Left kidney (tissue), 2 donors: ENCODE results near the gene UBXN6. TPM values are rescaled to one million over a fixed set of nuclear protein-coding genes. Genes with fewer than 3 reads are reported as not detected.

Experiments
- DNase-seq: peaks from one replicate; pipeline ENCODE4 v3.0.0-alpha.2; 2013
- polyA plus RNA-seq: library from polyadenylated mRNA; unstranded; fragments of 120-200 nt; gene quantifications from one replicate; pipeline ENCODE4 v1.2.1, GENCODE V29; 2013; ENCODE audit not compliant: insufficient read length

Gene UBXN6
- polyA plus RNA-seq, 1 donor, result 90.3 TPM

DNA sequence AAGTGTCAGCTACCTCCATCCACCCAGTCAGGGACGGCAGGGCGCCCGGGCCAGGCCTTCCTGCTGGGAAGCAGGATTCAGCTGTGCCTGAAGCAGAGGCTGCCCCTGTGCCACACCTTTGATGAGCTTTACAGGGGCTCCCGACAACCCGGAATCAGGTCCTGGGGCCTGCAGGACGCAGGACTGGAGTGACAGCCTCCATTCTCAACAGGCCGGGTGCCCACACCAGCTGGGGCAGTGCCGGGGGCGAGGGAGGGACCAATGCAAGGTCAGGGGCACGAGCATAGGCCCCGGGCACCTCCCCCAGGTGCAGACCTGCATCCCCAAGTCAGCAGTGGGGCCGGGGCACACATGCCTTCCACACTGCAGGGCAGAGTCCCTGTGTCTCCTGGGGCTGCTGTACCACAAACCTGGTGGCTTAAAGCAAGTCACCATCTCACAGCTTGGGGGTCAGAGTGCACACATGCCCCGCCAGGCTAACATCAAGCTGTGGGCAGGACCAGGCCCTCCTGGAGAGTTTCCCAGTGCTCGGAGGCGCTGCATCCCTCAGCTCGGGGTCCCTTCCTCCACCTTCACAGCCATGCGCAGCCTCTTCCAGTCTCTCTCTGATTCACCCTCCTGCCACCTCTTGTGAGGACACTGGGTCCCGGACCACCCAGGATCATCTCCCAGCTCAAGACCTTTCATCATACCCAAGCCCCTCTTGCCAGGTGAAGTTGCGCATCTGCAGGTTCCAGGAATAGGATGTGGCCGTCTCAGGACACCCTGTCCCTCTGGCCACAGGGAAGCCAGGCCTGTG is 13.4 kb downstream of the UBXN6 start:
- no peak for DNase-seq

DNA sequence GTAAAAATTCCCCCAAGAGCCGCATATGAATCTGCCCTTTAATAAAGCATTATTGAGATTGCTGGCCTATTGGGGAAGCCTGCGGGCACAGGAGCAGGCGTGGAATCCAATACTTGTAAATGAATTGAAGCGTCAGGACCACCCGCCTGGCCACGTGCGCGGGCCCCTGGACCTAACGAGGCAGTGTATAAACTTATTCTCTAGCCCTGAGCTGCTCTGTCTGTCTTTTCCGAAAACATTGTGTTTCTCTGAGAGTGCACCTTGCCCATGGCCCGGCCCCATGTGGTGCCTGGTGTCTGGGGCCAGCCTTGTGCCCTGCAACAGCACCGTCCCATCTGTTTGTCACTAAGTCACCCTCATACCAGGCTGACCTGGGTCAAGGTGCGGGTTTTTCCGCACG is 14.4 kb downstream of the UBXN6 start:
- no peak for DNase-seq

DNA sequence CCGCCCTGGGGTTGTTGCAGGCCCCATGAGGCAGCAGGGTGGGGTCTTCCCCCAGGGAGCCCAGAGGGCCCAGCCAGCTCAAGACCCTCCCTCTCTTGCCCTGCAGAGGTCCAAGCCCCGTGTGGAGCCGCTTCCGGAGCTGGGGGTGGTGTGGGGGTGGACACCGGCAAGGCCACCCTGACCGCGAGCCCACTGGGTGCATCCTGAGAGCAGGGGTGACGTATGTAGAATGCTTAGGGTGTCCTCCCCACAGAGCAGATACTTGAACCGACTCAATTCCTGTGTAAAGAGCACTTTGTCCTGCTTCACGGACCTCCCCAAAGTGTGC is 14.8 kb downstream of the UBXN6 start:
- no peak for DNase-seq

DNA sequence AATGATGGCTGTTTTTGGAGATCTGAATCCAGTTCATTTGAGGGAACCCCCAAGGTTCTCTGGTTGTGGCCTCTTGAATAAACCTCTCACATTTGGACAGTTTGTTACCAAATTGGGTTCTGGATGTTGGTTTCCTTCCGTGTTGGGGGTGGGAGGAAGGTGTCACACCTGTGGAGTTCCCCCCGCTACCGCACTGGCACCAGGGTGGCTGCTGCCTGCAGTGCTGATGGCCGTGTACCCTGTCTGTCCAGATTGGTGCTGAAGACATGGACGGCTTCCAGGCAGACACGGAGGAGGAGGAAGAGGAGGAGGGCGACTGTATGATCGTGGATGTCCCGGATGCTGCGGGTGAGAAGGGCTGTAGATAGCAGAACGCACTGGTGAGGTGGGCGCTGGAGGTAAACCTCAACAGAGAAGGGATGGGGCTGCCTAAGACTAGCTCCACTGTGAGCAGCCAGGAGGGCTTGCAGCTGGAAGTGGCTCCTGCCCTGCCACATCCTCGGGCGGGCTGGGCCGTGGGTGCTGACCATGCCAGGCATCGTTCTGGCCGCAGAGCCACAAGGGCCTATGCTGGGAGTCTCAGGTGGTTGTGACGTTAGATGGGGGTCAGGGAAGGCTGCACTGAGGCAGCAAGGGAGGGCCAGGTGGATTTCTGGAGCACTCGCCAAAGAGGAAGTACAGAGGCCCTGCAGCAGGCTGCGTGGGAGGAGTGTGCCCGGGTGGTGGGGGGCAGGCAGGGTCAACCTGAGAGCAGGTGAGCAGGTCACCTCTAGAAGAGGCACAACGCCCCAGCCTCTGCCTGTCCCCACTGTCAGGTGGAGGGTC is 15.4 kb downstream of the UBXN6 start:
- DNase-seq, result no peak

DNA sequence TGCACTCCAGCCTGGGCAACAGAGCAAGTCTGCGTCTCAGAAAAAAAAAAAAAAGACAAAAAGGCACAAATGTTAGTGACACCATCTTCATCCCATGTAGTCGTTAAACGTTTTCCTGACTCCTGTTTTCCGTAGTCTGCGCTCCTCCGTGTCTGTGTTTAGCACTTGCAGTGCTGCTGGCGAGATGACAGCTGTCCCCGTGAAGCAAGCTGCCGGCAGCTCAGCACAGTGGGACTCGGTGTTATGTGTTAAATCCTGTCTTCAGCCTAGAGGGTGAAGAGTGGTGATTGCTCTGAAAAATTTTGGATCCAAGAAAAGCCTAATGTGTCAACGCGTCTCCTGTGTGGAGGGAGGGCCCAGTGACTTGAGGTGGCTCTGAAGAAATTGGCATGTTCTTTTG is 18.4 kb downstream of the UBXN6 start:
- no peak for DNase-seq

DNA sequence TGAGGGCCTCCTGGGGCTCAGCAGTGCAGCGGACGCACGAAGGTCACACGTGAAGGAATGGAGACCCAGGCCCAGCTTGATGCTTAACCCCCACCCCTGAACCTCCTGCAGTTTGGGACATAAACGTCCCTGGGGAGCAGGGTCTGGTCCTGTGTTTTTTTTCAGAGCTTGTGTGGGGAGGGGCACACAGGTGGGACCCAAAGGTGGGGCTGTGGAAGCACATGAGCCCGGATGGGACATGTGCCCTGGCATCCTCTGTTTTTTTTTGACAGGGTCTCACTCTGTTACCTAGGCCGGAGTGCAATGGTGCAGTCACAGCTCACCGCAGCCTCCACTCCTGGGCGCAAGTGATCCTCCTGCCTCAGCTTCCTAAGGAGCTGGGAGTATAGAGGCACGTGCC is 20.5 kb downstream of the UBXN6 start:
- DNase-seq, result no peak

DNA sequence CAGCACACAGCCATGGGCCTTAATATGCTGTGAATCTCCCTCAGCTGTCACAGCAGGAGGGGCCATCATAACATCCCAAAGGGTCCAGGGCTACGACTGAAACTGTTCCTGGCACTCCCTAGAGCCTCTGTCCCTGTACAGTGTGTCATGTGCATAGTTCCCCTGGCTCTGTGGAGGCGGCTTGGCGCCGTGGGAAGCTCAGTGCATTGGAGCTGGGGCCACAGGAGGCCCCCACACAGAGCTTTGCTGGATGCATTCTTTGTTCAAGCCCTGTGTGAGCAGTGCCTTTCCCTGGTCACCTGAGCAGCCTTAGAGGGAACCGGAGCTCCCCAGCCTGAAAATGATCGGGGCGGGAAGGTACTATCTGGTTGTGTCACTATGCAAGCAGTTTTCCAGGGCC is 21.4 kb downstream of the UBXN6 start:
- DNase-seq, result no peak

DNA sequence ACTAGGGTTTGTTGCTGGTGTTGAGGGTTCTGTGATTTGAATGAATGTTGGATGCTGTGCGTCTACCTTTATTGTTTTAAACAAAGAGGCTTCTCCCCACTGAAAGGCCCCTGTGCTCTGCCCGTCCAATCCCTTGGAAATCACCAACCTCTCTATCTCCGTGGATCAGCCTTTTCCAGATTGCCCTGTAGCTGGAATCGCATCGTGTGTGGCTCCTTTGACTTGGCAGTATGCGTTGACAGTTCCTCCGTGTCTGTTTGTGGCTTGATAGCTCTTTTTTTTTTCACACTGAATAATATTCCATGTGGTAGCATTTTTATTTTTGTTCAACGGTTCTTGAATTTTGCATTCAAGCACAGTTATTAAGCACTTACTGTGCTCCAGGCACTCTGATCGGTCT is 23.2 kb downstream of the UBXN6 start:
- DNase-seq, result no peak

DNA sequence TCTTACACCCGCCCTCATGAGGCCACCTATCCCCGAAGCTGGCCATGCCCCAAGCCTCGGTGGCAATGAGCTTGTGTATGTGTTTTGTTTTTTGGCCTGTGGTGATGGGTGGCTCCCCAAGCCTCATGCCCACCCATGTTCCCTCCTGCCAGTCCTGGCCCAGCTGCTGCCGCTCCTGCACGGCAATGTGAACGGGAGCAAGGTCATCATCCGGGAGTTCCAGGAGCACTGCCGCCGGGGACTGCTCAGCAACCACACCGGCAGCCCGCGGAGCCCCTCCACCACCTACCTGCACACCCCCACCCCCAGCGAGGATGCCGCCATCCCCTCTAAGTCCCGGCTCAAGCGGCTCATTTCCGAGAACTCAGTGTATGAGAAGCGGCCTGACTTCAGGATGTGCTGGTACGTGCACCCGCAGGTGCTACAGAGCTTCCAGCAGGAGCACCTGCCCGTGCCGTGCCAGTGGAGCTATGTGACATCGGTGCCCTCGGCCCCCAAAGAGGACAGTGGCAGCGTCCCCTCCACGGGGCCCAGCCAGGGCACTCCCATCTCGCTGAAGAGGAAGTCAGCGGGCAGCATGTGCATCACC is 24.6 kb downstream of the UBXN6 start:
- DNase-seq, result no peak

DNA sequence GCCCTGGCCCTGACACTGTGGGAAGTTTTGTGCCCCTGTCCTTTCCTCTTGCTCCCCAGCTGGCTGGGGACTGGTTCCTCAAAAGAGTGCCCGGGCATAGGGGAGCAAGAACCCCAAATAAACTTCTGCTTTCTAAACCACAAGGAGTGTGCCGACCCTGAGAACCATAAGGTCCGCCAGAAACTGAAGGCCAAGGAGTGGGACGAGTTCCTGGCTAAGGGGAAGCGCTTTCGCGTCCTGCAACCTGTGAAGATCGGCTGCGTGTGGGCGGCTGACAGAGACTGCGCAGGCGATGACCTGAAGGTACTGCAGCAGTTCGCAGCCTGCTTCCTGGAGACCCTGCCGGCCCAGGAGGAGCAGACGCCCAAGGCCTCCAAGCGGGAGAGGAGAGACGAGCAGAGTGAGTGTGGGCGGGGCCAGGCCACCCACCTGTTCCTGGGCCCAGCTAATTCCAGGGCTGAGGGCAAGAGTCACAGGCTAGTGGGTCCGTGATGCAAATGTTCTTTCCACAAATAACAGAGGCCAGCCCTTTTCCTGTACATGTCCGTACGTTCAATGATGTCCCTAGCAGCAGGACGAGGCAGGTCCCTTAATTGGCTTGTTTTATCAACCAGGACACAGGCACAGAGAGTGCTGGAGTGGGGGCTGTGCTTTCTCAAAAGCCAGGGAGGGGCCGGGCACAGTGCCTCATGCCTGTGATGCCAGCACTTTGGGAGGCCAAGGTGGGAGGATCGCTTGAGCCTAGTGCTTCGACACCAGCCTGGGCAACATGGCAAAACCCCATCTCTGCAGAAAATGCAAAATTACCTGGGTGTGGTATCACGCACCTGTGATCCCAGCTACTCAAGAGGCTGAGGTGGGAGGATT is 25.6 kb downstream of the UBXN6 start:
- no peak for DNase-seq

DNA sequence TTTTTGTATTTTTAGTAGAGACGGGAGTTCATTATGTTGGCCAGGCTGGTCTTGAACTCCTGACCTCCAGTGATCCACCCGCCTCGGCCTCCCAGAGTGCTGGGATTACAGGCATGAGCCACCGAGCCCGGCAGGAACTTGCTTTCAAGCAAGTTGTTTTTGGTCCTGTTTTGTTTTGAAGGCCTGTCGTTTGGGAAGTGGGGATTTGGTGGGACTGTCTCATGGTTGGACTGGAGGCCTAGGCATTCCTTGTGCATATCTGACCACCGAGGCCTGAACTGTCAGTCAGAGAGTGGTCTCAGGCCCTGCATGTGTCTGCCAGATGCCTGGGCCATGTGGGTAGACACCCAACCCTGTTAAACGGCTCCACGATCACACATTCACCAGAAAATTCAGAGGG is 26.3 kb downstream of the UBXN6 start:
- DNase-seq, result no peak

DNA sequence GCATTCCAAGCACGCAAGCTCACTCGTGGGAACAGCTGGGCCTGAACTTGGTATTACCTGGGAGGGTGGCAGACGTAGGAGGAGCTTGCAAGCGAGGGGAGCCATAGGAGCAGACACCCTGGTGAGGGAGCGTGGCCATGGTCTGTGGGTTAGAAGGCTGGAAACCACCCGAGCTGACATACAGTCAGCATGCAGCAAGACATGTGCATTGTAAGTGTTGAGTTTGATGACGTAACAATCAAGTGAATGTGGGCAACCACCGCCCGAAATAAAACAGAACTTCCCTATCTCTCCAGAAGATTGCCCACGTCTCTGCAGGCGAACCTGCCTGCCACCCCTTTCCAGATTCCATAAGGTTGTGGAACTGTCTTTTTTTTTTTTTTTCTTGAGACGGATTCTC is 26.8 kb downstream of the UBXN6 start:
- DNase-seq, result no peak

DNA sequence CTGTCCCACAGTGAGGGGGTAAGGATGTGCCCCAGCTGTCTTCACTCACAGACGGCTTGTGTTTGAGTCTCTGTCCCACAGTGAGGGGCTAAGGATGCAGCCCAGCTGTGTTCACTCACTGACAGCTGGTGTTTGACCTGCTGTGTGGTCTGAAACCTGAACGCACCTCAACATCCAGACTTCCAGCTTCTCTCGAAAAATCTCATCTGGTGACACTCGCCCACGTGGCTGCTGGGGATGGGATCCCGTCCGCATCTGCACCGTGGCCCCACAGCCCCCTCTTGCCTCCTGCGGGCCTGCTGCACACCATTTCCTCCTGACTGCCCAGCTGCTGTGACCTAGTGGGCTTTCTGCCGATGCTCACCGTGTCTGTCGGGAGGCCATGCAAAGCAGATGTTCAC is 27.8 kb downstream of the UBXN6 start:
- DNase-seq, result peak; percentile 56

DNA sequence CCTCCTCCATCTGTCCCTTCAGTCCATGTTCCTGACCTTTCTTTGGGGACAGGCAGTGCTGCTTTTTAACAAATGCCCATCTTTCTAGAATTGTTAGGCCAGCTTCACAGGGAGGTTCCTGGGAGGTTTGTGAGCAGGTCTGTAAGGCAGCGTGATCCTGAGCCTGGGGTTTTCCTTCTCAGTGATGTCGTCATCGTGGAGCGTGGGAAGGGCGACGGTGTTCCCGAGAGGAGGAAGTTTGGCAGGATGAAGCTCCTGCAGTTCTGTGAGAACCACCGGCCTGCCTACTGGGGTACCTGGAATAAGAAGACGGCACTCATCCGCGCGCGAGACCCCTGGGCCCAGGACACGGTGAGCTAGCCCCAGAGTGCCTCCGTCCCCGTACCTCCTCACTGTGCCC is 28.3 kb downstream of the UBXN6 start:
- DNase-seq, result no peak

DNA sequence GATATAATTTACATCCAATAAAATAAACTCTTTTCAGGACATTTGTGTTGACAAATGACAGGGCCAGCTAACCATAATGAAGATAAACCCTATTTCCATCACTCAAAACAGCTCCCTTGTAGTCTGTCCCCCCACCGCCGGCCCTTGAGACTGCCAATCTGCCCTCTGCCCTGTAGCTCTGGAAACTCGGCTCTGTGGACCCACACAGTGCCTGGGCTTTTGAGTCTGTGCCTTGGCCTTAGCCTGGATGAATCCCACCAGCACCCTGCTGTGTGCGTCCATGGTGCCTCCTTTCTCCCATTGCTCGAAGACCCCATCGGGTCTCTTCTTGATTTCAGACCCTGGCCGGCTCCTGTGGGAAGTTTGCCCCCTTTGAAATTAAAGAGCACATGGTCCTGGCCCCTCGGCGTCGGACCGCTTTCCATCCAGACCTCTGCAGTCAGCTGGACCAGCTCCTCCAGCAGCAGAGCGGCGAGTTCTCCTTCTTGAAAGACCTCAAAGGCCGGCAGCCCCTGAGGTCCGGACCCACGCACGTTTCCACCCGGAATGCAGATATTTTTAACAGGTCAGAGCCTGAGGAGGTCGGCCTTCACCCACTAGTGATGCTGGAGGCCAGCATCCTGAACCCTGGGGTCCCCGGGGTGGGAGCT is 29.1 kb downstream of the UBXN6 start:
- no peak for DNase-seq

DNA sequence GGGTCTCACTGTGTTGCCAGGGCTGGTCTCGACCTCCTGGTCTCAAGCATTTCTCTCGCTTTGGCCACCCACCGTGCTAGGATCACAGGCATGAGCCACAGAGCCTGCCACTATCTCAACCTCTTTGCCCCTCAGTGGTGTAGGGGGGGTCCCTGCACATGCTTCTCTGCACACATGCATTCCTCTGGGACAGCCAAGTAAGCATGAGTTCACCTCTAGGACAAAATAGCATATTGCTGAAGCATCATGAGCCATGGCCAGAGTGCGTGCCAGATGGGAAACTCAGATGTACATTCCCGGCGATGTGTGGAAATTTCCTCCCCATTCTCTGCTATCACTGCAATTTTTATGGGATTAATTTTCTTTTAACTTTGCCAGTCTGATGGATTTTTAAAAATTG is 32.1 kb downstream of the UBXN6 start:
- DNase-seq, result no peak

DNA sequence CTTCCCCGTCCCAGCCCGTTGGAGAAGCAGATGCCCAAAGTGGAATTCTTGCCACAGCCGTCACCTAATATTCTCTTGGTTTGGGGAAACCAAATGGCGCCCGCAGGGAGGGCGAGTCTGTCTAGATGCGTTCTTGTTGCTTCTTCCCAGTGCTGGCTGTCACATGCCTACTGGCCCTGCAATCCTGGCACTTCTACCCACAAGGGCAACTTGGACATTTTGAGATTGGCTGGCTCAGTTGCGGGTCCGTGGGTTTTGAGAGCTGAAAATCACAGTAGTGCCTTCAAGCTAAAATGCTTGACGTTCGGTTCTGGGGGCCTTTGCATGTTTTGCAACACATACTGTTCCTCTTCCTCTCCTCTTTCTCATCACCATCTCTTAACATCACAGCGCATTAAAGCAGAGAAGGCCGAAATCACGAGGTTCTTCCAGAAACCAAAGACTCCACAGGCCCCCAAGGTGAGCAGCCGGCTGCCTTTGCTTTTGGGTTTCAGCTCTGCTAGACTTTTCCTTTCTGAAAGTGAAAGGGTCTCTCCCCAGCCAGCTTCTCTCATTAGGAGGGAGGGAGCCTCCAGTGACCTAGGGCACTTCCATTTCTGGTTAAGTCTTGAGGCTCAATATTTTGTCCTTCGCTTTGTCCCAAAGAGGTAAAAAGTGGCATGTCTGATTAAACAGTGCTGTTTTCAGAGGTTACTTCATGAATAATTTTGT is 34.0 kb downstream of the UBXN6 start:
- DNase-seq, result no peak

DNA sequence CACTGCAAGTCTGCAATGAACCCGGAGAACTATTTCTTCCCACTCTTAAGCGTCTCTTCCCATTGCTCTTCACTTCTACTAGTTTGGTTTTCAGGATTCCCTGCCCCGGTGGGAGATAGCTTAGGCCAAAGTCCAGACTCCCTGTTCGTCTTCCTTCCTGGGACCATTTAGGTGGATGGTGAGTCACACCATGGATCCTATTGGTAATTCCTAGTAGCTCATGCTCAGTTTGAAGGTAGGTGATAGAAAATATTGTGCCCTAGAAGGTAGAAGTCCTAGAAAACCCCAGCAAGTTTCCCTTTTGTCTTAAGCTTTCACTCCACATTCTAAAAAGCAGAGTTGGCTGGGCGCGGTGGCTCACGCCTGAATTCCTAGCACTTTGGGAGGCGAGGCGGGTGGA is 41.3 kb downstream of the UBXN6 start:
- no peak for DNase-seq

DNA sequence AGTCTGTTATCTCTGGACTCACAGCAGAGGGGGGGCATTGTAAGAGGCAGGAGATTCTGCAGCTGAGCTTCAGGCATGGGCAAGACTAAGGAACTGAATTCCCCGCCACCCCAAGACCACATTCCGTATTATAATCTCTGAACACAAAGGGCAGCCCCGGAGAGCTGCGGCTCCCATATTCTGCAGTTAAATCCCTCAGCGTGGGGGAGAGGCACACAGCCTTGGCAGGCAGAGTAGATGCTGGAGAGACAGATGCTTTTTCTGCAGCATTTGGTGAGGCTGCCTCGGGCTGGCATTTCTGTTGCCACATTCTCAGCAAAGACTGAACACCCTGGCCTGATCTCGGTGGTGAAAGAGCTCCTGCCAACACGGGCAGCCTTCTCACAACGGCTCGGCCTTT is 42.2 kb downstream of the UBXN6 start:
- DNase-seq, result no peak

DNA sequence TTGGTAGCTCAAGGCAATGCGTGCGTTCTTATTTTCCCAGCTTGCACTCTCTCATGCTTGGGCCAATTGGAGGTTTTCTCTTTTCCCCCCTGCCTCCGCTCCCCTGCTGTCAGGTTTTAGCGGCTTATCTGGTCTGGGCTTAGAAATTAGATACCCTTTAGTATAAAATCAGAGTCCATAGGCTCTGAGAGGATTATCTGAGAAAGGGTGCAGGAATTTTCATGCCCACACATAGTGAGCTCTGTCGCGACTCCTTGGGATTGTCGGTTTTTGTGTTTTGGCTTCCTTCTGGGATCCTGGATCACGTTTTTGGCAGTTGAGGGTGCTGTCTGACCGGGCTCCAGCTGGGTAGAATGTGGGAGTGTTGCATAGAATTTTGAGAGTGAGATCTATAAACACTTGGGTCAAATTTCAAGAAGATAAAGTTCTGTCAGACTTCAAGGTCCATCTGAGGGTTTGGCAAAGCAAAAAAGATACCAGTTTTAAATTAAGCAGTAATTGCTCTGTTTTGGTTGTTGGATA is 42.7 kb downstream of the UBXN6 start:
- no peak for DNase-seq
